CD14-positive monocyte (primary cell): ENCODE results near the gene CSF3. TPM values are rescaled to one million over a fixed set of nuclear protein-coding genes. Genes with fewer than 3 reads are reported as not detected.

Experiments
- DNase-seq, 3 donors: peaks; one replicate each; pipeline ENCODE4 v3.0.0-alpha.2; 2011 to 2022
- H2AFZ ChIP-seq: 2 replicates; pipeline ENCODE4 v1.6.0; 2012; ENCODE audit warnings: mild to moderate bottlenecking, low read depth, low read length, inconsistent platforms; ENCODE audit not compliant: insufficient read depth, poor library complexity, severe bottlenecking
- H3K27ac ChIP-seq, 2 donors: 1 replicate in 1 of 2; 2 replicates in 1 of 2; pipeline ENCODE4 v1.5.1; 2012 to 2013; ENCODE audit warnings: low read length in 2 of 2, control low read depth in 1 of 2, inconsistent platforms in 1 of 2, low read depth in 1 of 2, mild to moderate bottlenecking in 1 of 2
- H3K27me3 ChIP-seq, 2 donors: one replicate each; pipeline versions ENCODE4 v1.6.0 to v1.6.1; 2011 to 2013; ENCODE audit warnings: low read length in 2 of 2; ENCODE audit not compliant: control insufficient read depth in 2 of 2, insufficient read depth in 2 of 2
- H3K36me3 ChIP-seq, 2 donors: replicated peaks in 1 of 2; 1 replicate in 1 of 2; 2 replicates in 1 of 2; pipeline versions ENCODE4 v1.5.1 to v1.6.1; 2012 to 2013; ENCODE audit warnings: low read length in 2 of 2, control low read depth in 1 of 2, inconsistent platforms in 1 of 2, mild to moderate bottlenecking in 1 of 2; ENCODE audit not compliant: insufficient read depth in 2 of 2, control insufficient read depth in 1 of 2
- H3K4me1 ChIP-seq, 2 donors: 1 replicate in 1 of 2; 2 replicates in 1 of 2; pipeline versions ENCODE4 v1.5.1 to v1.6.1; 2012 to 2013; ENCODE audit warnings: low read length in 2 of 2, control low read depth in 1 of 2, inconsistent platforms in 1 of 2, mild to moderate bottlenecking in 1 of 2, moderate library complexity in 1 of 2; ENCODE audit not compliant: insufficient read depth in 2 of 2, control insufficient read depth in 1 of 2
- H3K4me2 ChIP-seq: replicated peaks from 2 replicates; pipeline ENCODE3; 2012; ENCODE audit warnings: low read length, moderate library complexity, mild to moderate bottlenecking; ENCODE audit not compliant: poor library complexity, severe bottlenecking; ENCODE audit errors: extremely low read depth
- H3K4me3 ChIP-seq, 3 experiments: fragments of 200-600 bp in 1 of 3; sonication (generic) in 1 of 3; replicated peaks in 1 of 3; 1 replicate in 2 of 3; 2 replicates in 1 of 3; pipeline ENCODE4 v1.5.1; 2011 to 2013; ENCODE audit warnings: low read length in 3 of 3, mild to moderate bottlenecking in 3 of 3, control low read depth in 2 of 3, low read depth in 2 of 3, inconsistent platforms in 1 of 3, moderate library complexity in 1 of 3
- H3K79me2 ChIP-seq: 2 replicates; pipeline ENCODE4 v1.6.0; 2012; ENCODE audit warnings: mild to moderate bottlenecking, control low read depth, inconsistent platforms, low read length, moderate library complexity; ENCODE audit not compliant: insufficient read depth
- H3K9ac ChIP-seq: 2 replicates; pipeline ENCODE4 v1.6.0; 2017; ENCODE audit warnings: low read length, mild to moderate bottlenecking; ENCODE audit not compliant: insufficient read depth, poor library complexity, severe bottlenecking
- H3K9me3 ChIP-seq, 2 donors: replicated peaks in 1 of 2; 1 replicate in 1 of 2; 2 replicates in 1 of 2; pipeline versions ENCODE4 v1.5.1 to v1.6.1; 2012 to 2013; ENCODE audit warnings: low read length in 2 of 2, control low read depth in 1 of 2; ENCODE audit not compliant: control insufficient read depth in 1 of 2, insufficient read depth in 1 of 2
- H4K20me1 ChIP-seq: 2 replicates; pipeline ENCODE4 v1.6.0; 2012; ENCODE audit warnings: mild to moderate bottlenecking, low read length, control low read depth, moderate library complexity; ENCODE audit not compliant: insufficient read depth
- H3K27ac Mint-ChIP-seq, 7 donors: one replicate each; pipeline ENCODE4 v1.8.0; 2020; ENCODE audit warnings: mild to moderate bottlenecking in 7 of 7, mixed read lengths in 7 of 7, moderate library complexity in 6 of 7, inconsistent platforms in 2 of 7
- H3K27me3 Mint-ChIP-seq, 3 donors: one replicate each; pipeline ENCODE4 v1.8.0; 2021 to 2022; ENCODE audit warnings: low read depth in 3 of 3, mild to moderate bottlenecking in 3 of 3, mixed read lengths in 3 of 3, moderate library complexity in 3 of 3, inconsistent platforms in 1 of 3
- H3K36me3 Mint-ChIP-seq, 2 donors: one replicate each; pipeline ENCODE4 v1.8.0; 2020; ENCODE audit warnings: mixed read lengths in 2 of 2, inconsistent platforms in 1 of 2, mild to moderate bottlenecking in 1 of 2
- H3K4me1 Mint-ChIP-seq: one replicate; pipeline ENCODE4 v1.8.0; 2020; ENCODE audit warnings: mild to moderate bottlenecking, mixed read lengths
- H3K4me3 Mint-ChIP-seq, 2 donors: one replicate each; pipeline ENCODE4 v1.8.0; 2020; ENCODE audit warnings: mild to moderate bottlenecking in 2 of 2, mixed read lengths in 2 of 2, moderate library complexity in 1 of 2
- H3K9me3 Mint-ChIP-seq, 7 donors: one replicate each; pipeline ENCODE4 v1.8.0; 2020 to 2022; ENCODE audit warnings: mixed read lengths in 7 of 7, mild to moderate bottlenecking in 6 of 7, moderate library complexity in 6 of 7, inconsistent platforms in 2 of 7
- CTCF ChIP-seq: fragments of 200-600 bp; IDR thresholded peaks from one replicate; pipeline ENCODE4 v1.8.0; 2022; ENCODE audit warnings: antibody characterized with exemption, mild to moderate bottlenecking
- WGBS: methylation state at CpG from one replicate; pipeline ENCODE4 v1.1.5; 2013; ENCODE audit warnings: missing lambda C conversion rate; ENCODE audit not compliant: insufficient coverage; 5-methylcytosine and 5-hydroxymethylcytosine counted together
- intact Hi-C, 2 donors: fragments of 100-400 bp; cut with micrococcal nuclease; formaldehyde crosslinking; loops; one replicate each; pipeline versions ENCODE4 v1.15.0 to v1.15.1; 2023
- polyA plus RNA-seq, 3 donors: library from polyadenylated mRNA; depleted of rRNA in 1 of 3; unstranded in 2 of 3; stranded (reverse) in 1 of 3; fragments of 300-500 nt in 2 of 3; fragments of >200 nt in 1 of 3; fragmentation: Illumina TruSeq in 2 of 3; gene quantifications; 1 replicate in 2 of 3; 2 replicates in 1 of 3; pipeline ENCODE4 v1.2.3, GENCODE V29; 2012 to 2021

The CSF3 gene
- polyA plus RNA-seq, 3 donors, result not detected

- no peak for DNase-seq
- Histone ChIP-seq H3K27ac (no peak overlapping the region), H3K4me2 (no peak overlapping the region), H3K4me1 (no peaks in the 10 kb centered on the region), H3K9me3 (no peaks in the 10 kb centered on the region), H3K9ac (no peak overlapping the region), H4K20me1 (no peaks in the 10 kb centered on the region), H3K4me3 (no peak overlapping the region), H2AFZ (no peak overlapping the region), H3K27me3 (no peaks in the 10 kb centered on the region), H3K79me2 (no peaks in the 10 kb centered on the region), H3K36me3 (peaks cover 70 to 86% of the 10 kb centered on the region in 2 donors)
- 82% methylated on average over 7 of the region's 9 CpGs for WGBS
- Mint-ChIP-seq H3K36me3 (peaks cover 70 to 87% of the 10 kb centered on the region in 2 donors), H3K9me3 (no peaks in the 10 kb centered on the region), H3K27ac (peak overlapping the region in 4 of 7 donors; percentile 0 to 75 (median 24)), H3K4me3 (no peak overlapping the region), H3K4me1 (peaks cover 1% of the 10 kb centered on the region), H3K27me3 (no peaks in the 10 kb centered on the region)
- intact Hi-C loops, result no loop called here
- TF ChIP-seq CTCF, result no peak
Observed at GRCh38 chr17:40021451-40021971, 6.3 kb downstream of the CSF3 start.

- H3K4me2 ChIP-seq, result no peak overlapping the region
- no peaks in the 10 kb centered on the region for H3K27me3 ChIP-seq
- Mint-ChIP-seq H3K4me3 (no peak overlapping the region), H3K36me3 (peaks cover 69 to 88% of the 10 kb centered on the region in 2 donors), H3K9me3 (no peaks in the 10 kb centered on the region), H3K4me1 (peaks cover 1% of the 10 kb centered on the region), H3K27me3 (no peaks in the 10 kb centered on the region), H3K27ac (no peak overlapping the region)
- DNase-seq, result no peak
- no peak overlapping the region for H3K4me3 ChIP-seq
- no peak overlapping the region for H3K9ac ChIP-seq
- no peak overlapping the region for H3K27ac ChIP-seq
- H3K9me3 ChIP-seq, result no peaks in the 10 kb centered on the region
- H2AFZ ChIP-seq, result no peak overlapping the region
- H3K79me2 ChIP-seq, result no peaks in the 10 kb centered on the region
- no peaks in the 10 kb centered on the region for H3K4me1 ChIP-seq
- TF ChIP-seq CTCF, result no peak
- 96% methylated on average over 9 of the region's 9 CpGs for WGBS
- intact Hi-C loops, result no loop called here
- H3K36me3 ChIP-seq, result peaks cover 72 to 91% of the 10 kb centered on the region in 2 donors
- H4K20me1 ChIP-seq, result no peaks in the 10 kb centered on the region
Observed at GRCh38 chr17:40022497-40022896, 7.3 kb downstream of the CSF3 start.
